ENCODE measurements around the gene SEMA3C.

DNA sequence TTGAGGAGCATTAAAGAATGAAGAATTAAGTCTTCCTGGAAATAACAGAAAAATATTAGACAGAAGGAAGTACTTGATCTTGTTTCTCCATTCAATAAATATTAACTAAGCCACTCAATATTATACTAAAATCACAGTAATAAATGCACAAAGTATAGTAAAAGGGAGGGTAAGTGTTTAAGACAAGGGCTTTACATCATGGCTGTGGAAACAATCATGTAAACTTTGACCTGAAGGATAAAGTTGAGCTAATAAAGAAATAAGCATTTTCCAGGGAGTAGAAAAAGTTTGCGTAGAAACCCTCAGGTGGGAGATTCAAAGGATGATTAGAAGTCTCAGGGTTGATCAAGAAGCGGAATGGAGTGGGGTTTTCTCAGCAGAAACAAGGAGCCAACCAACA is 78.2 kb downstream of the SEMA3C start:
- no peak for TF ChIP-seq CTCF (IDR thresholded peaks at IDR 0.05)
- no peak for TF ChIP-seq POLR2A (IDR thresholded peaks at IDR 0.05)
- TF ChIP-seq POLR2AphosphoS5 (IDR thresholded peaks at IDR 0.05; ENCODE audit: insufficient read depth in 1 of 2, low read depth in 1 of 2): no peak
